ENCODE data around the gene TFCP2L1. TPM values are rescaled to one million over a fixed set of nuclear protein-coding genes. Genes with fewer than 3 reads are reported as not detected.

The TFCP2L1 gene
- total and polyA plus RNA-seq, 2 donors (not counting 3 experiments of a cell fraction or from before 2014, with no cell fraction given): not detected

GRCh38 chr2:121276341-121276740 lies 8.7 kb downstream of the TFCP2L1 start:
- Histone ChIP-seq H3K79me2 (ENCODE audit: control insufficient read depth, insufficient read depth, low read length) (no peaks in the 10 kb centered on the region), H2AFZ (ENCODE audit: low read depth, low read length) (no peak overlapping the region), H3K9me1 (replicated peaks; ENCODE audit: control insufficient read depth, extremely low read depth, insufficient read depth, low read length) (no peaks in the 10 kb centered on the region), H4K20me1 (replicated peaks; ENCODE audit: control insufficient read depth, extremely low read depth, insufficient read depth, low read length) (no peaks in the 10 kb centered on the region), H3K27me3 (ENCODE audit: control insufficient read depth in 2 of 2, insufficient read depth in 2 of 2, low read length in 2 of 2) (peaks cover 6 to 8% of the 10 kb centered on the region in 2 experiments), H3K4me1 (ENCODE audit: control insufficient read depth, extremely low read depth, insufficient read depth, low read length) (no peaks in the 10 kb centered on the region), H3K36me3 (ENCODE audit: control insufficient read depth in 2 of 2, extremely low read depth in 1 of 2, insufficient read depth in 2 of 2, low read length in 2 of 2) (no peaks in the 10 kb centered on the region), H3K4me2 (ENCODE audit: insufficient read depth, low read length) (no peak overlapping the region), H3K4me3 (replicated peaks in 1 of 3; ENCODE audit: insufficient read depth in 1 of 3, low read depth in 1 of 3, low read length in 3 of 3) (no peak overlapping the region), H3K27ac (ENCODE audit: insufficient read depth, low read depth, low read length) (no peak overlapping the region), H3K9ac (replicated peaks; ENCODE audit: extremely low read depth, insufficient read depth, low read length) (no peak overlapping the region), H3K9me3 (replicated peaks; ENCODE audit: control insufficient read depth, insufficient read depth, low read length) (no peaks in the 10 kb centered on the region)
- TF ChIP-seq POLR2AphosphoS5 (IDR thresholded peaks at IDR 0.05; ENCODE audit: insufficient read depth, low read depth, low read length) (no peak), EZH2 (IDR thresholded peaks at IDR 0.05; ENCODE audit: borderline replicate concordance, low read depth, low read length, severe bottlenecking) (no peak), MAX (IDR thresholded peaks at IDR 0.05; ENCODE audit: insufficient read depth, insufficient read length) (no peak), POLR2A (IDR thresholded peaks at IDR 0.05; ENCODE audit: low read depth, low read length) (no peak), MYC (IDR thresholded peaks at IDR 0.05; ENCODE audit: low read depth, low read length) (no peak), JUN (IDR thresholded peaks at IDR 0.05; ENCODE audit: borderline replicate concordance, insufficient read depth, insufficient read length, low read depth) (no peak), CTCF (IDR thresholded peaks at IDR 0.05; ENCODE audit: extremely low read depth in 1 of 2, insufficient read depth in 1 of 2, low read depth in 1 of 2, low read length in 2 of 2) (no peak), GATA2 (IDR thresholded peaks at IDR 0.05; ENCODE audit: insufficient read depth, insufficient read length, low read depth, low read length) (no peak), FOS (IDR thresholded peaks at IDR 0.05; ENCODE audit: borderline replicate concordance, insufficient read depth, low read length) (no peak)
- no TSS peak for BruUV-seq (replicated peaks)
- POLR2A ChIA-PET: no interaction called here
- CTCF ChIA-PET: no interaction called here
- intact Hi-C loops (cut with micrococcal nuclease) (no loop called here), dilution Hi-C loops (cut with MboI; ENCODE audit: extremely low pct_ligation_motif_present, low sequenced_read_pairs) (no loop called here)
- FAIRE-seq (no peak), DNase-seq (ENCODE audit: low read depth, low spot score) (no peak)

All from endothelial cell of umbilical vein (primary cell).